GM21576 (cell line): ENCODE measurements around the gene RIN1.
"Not testable (repeated sequence)": the region's sequence is repeated elsewhere in the genome, so short reads cannot be mapped to it uniquely, and the experiment has no call there.

Source experiments
- ATAC-seq: cut with Tn5 transposase; IDR thresholded peaks from one replicate; pipeline ENCODE4 v1.9.1; 2021; ENCODE audit warnings: mild to moderate bottlenecking, moderate library complexity; ENCODE audit not compliant: unreplicated experiment

RIN1 gene, protein sequence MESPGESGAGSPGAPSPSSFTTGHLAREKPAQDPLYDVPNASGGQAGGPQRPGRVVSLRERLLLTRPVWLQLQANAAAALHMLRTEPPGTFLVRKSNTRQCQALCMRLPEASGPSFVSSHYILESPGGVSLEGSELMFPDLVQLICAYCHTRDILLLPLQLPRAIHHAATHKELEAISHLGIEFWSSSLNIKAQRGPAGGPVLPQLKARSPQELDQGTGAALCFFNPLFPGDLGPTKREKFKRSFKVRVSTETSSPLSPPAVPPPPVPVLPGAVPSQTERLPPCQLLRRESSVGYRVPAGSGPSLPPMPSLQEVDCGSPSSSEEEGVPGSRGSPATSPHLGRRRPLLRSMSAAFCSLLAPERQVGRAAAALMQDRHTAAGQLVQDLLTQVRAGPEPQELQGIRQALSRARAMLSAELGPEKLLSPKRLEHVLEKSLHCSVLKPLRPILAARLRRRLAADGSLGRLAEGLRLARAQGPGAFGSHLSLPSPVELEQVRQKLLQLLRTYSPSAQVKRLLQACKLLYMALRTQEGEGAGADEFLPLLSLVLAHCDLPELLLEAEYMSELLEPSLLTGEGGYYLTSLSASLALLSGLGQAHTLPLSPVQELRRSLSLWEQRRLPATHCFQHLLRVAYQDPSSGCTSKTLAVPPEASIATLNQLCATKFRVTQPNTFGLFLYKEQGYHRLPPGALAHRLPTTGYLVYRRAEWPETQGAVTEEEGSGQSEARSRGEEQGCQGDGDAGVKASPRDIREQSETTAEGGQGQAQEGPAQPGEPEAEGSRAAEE

GRCh38 chr11:66336234-66337102 lies at the start of gene RIN1:
Gene RIN1 (minus strand): TSS chr11:66336434. CDS start chr11:66336402, 32 bp downstream.
- peak; percentile 44 for ATAC-seq

GRCh38 chr11:66384316-66384715 lies 48.1 kb upstream of the RIN1 start:
- not testable (repeated sequence) for ATAC-seq

GRCh38 chr11:66380264-66380663 lies 44.0 kb upstream of the RIN1 start:
- ATAC-seq: not testable (repeated sequence)

DNA sequence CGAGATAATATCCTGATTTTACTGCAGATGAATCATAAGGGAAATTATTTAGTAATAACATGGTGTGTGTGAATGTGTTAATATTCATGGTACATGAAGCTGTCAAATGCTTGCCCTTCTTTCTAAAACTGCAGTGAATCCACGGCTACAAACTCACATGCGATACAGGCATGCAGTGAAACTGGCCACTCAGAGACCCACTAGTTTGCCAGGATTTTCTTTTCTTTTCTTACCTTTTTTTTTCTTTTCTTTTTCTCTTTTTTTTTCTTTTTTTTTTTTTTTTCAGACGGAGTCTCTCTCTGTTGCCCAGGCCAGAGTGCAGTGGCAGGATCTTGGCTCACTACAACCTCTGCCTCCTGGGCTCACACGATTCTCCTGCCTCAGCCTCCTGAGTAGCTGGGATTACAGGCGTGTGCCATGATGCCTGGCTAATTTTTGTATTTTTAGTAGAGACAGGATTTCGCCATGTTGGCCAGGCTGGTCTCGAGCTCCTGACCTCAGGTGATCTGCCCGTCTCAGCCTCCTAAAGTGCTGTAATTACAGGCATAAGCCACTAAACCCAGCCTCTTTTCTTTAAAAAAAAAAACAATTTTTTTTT lies 37.6 kb upstream of the RIN1 start:
- ATAC-seq: not testable (repeated sequence)

- no peak for ATAC-seq
Observed at GRCh38 chr11:66373265-66373664, 37.0 kb upstream of the RIN1 start.

- ATAC-seq: peak; percentile 64
Observed at GRCh38 chr11:66371627-66372415, 35.6 kb upstream of the RIN1 start, which contains the start of gene SLC29A2. Gene SLC29A2 (minus strand): TSS chr11:66371760. CDS start chr11:66371591, 169 bp downstream.

GRCh38 chr11:66369073-66369894 lies 33.0 kb upstream of the RIN1 start:
- no peak for ATAC-seq

DNA sequence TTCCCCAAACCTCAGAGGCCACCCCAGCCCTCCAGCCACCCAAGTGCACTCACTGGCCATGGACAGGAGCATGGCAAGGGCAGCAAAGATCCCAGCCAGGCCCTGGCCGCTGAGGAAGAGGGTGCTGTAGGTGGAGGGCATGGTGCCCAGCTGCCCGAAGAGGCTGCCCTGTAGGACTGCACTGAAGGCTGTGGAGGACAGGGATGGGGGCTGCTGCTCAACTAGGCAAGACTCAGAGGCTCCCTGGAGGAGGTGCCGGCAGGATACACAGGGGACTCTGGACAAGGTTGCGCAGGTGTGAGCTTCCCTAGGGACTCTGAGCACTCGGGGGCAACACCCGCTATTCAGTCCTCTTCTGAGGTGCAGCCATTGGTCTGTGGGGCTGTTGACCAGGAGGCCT lies 32.2 kb upstream of the RIN1 start:
- no peak for ATAC-seq

- no peak for ATAC-seq
Observed at GRCh38 chr11:66367561-66368312, 31.5 kb upstream of the RIN1 start.

DNA sequence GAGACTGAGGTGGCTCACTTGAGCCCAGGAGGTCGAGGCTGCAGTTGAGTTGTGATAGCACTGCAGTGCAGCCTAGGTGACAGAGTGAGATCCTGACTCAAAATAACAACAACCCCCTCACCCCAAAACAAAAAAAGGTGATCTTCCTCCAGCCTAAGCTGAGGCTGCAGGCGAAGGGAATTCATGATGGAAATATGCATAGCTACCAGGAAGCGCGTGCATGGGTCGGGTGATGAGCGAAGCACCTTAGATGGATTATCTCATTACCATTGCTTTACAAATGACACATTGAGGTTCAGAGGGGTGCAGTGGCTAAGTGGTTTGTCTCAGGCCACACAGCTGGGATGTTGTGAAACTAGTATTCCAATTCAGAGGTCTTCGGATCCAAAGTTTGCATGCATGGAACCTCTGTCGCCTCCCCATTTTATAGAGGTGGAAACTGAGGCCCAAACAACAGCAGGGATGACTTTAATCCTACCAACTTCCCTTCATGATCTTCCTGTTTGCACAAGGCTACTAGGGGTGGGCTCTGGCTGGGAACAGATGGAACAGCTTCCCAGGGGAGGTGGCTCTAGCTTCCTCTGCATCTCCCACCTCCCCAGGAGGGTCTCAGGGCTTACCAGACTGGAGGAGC lies 30.7 kb upstream of the RIN1 start:
- no peak for ATAC-seq

DNA sequence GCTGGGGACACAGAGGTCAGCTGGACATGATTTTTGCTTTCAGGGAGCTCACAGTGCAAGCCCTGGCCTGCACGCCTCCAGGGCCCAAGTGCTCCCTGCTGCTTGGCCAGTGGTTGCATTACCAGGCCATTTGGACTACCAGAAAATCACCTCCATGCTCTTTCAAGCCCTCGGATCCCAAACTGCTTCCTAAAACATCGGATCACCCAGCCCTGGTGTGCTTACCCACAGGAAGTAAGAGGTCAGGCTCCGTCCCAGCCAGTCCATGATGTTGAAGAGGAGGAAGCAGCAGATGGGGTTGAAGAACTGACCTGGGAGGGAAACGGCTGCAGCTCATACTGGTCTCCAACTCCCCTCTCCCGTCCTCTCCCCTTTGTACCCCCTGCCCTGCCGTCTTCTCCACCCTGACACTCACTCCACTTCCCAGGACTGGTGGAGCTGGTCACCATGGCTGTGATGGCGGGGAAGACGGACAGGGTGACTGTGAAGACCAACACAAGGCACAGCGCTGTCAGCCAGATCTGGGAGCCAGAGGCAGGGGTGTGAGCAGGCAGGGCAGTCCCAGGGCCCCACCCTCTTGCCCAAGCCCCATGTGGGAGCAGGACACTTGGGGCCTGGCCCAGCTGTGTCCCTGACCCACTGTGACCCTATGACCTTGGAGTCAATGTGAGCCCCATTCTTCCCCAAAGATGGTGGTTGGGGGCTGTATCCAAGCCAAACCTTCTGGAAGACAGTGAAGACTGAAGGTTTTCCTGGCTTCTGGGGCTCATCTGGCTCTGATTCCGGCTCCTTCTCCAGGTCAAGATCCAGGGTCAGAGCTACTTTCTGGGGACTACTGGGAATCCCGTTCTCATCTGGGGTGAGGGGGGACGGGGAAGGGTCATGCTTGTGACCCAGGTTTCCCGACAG lies 29.7 kb upstream of the RIN1 start:
- ATAC-seq: no peak

- no peak for ATAC-seq
Observed at GRCh38 chr11:66365166-66365565, 28.9 kb upstream of the RIN1 start.

GRCh38 chr11:66363805-66364535 lies 27.7 kb upstream of the RIN1 start:
- ATAC-seq: no peak

- ATAC-seq: no peak
Observed at GRCh38 chr11:66363187-66363601, 27.0 kb upstream of the RIN1 start.

DNA sequence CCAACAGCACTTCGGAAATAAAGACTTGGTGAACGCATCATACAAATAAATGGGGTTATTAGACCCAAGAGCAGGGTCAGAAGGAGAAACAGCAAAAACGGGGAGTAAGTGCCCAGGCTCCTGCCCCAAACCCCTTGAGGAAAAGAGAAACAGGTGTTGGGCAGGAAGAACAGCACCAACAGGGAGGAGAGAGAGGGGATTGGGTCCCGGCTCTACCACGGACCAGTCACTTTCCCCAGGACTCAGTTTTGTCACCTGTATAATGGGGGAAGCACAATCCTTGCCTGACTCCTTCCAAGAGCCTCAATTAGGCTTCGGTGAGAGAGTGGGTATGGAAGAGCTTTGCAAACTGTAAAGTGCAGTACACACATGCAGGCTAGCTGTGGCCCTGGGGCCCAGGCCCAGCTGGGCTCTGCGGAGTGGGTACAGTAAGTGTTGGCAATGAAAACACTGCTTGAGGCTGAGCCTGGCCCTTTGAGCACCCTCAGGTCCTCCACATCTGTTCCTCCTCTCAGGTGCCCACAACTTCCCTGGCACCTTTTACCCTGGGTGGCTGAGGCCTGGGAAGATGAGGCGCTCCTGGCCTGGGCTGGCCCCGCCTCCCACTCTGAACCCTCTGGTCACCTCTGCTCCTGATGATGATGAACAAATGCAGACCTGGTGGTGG lies 26.4 kb upstream of the RIN1 start:
- ATAC-seq: no peak
